Activated naive CD8-positive, alpha-beta T cell treated with anti-CD3 and anti-CD28 coated beads, Interleukin-2, amount 50 U/mL, for 24 hours (primary cell): ENCODE data around the gene TAF11L5.
"Not testable (repeated sequence)": the region's sequence is repeated elsewhere in the genome, so short reads cannot be mapped to it uniquely, and the experiment has no call there.

Experiments used
- ATAC-seq: fragments of 150-1000 bp; cut with Tn5 transposase; one replicate; pipeline ENCODE4 v1.10.0; 2021
- DNase-seq: peaks from one replicate; pipeline ENCODE4 v3.0.0; 2021
- H3K27ac Mint-ChIP-seq: one replicate; pipeline ENCODE4 v1.8.0; 2021; ENCODE audit warnings: mild to moderate bottlenecking, mixed read lengths
- H3K27me3 Mint-ChIP-seq: one replicate; pipeline ENCODE4 v1.8.0; 2021; ENCODE audit warnings: mixed read lengths
- H3K36me3 Mint-ChIP-seq: one replicate; pipeline ENCODE4 v1.8.0; 2021; ENCODE audit warnings: low read depth, mixed read lengths
- H3K4me1 Mint-ChIP-seq: one replicate; pipeline ENCODE4 v1.8.0; 2021; ENCODE audit warnings: mixed read lengths
- H3K4me3 Mint-ChIP-seq: one replicate; pipeline ENCODE4 v1.8.0; 2021; ENCODE audit warnings: mild to moderate bottlenecking, moderate library complexity, mixed read lengths
- H3K9me3 Mint-ChIP-seq: one replicate; pipeline ENCODE4 v1.8.0; 2021; ENCODE audit warnings: mixed read lengths

TAF11L5 gene

DNA sequence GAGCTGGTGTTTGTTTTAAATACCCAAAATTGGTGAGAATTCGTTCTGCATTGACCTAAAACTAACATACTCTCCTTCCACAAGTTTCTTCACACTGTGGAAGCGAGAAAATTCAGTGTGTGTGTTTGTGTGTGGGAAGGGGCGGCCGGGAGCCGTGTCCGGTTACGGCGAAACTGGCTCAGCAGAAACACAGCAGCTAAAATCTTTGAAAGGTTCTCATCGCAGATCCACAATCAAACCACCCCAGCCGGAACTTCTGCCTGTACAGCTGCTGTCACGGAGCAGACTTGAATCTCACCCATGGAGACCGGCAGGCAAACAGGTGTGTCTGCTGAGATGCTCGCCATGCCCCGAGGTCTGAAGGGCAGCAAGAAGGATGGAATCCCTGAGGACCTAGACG lies at the start of gene TAF11L5:
Gene TAF11L5 (plus strand): TSS at position 301 of the 400 bp plus-strand sequence.
- ATAC-seq, H3K4me1 Mint-ChIP-seq, H3K4me3 Mint-ChIP-seq: not testable (repeated sequence)

DNA sequence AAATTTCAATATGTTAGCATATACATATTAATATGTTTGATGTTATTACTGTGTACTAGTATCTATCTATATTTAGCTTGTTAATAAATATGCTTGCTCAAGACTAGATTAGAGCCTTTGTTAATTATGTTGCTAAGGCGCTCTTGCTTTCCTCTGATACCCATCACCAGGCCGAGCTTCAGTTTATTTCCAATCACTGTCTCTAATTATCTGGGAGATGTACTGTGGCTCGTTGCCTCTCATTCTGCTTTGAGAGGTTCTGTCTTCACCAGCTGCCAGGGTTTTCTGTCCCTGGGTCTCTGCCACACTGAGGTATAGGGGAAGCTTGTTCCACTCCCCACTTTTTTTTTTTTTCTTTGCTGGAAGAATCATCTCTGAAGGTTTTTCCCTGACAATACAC lies 48.0 kb upstream of the TAF11L5 start:
- Mint-ChIP-seq H3K27me3 (no peaks in the 10 kb centered on the region), H3K4me1 (no peaks in the 10 kb centered on the region), H3K36me3 (no peaks in the 10 kb centered on the region), H3K27ac (no peak overlapping the region), H3K9me3 (peaks cover 4% of the 10 kb centered on the region), H3K4me3 (no peak overlapping the region)
- no peak for DNase-seq
- ATAC-seq: no peak

More for the DNA sequence above, at the start of gene TAF11L5:
- not testable (repeated sequence) for DNase-seq, H3K9me3 Mint-ChIP-seq, H3K27ac Mint-ChIP-seq, H3K36me3 Mint-ChIP-seq, H3K27me3 Mint-ChIP-seq

DNA sequence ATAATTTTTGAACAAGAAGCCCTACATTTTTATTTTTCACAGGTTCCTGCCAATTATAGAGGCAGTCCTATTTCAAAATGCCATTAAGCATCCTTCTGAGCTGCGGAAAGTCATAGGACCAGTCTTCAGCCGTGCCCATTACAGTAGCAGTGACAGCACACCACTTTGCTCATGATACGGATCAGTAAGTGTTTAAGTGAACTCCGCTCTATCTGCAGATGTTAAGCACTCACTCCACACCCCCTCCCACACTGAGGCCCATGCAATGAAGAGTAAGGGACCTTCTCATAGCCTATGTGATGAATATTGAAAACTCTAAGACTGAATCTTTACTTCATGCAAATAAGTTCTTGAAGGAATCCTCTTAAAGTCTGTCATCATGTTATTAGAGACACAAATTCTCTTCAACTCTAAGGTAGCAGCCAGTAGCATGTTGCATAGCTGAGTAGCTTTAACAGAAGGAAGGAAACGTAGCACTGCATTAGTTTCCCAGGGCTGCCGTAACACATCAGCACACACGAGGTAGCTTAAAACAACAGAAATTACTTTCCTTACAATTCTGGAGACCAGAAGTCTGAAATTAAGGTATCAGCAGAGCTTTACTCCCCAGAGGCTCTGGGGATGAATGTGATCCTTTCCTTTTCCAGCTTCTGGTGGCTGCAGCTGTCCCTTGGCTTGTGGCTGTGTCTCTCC lies 47.3 kb upstream of the TAF11L5 start:
- no peak for DNase-seq
- Mint-ChIP-seq H3K9me3 (peaks cover 4% of the 10 kb centered on the region), H3K27ac (no peak overlapping the region), H3K4me3 (no peak overlapping the region), H3K4me1 (no peaks in the 10 kb centered on the region), H3K27me3 (no peaks in the 10 kb centered on the region), H3K36me3 (no peaks in the 10 kb centered on the region)
- ATAC-seq: no peak

DNA sequence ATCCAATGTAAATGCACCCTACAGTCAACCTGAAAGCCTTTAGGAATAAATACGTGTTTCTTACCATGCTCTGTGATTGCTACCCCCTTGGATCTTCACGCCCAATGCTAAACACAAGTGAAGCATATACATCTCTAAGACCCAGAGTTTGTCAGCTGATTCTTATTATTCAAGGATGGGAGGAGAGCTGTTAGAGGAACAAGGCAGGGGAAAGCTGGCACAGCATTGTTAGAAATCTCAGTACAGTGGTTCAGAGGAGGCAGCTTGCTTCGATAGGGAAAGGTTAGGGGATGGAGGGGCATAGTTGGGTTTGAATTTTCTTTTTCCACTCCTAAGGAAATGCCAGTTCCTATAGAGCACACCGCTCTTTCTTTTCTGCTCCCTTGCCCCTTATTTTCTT lies 43.7 kb upstream of the TAF11L5 start:
- H3K4me1 Mint-ChIP-seq: no peaks in the 10 kb centered on the region
- no peak overlapping the region for H3K27ac Mint-ChIP-seq
- no peaks in the 10 kb centered on the region for H3K36me3 Mint-ChIP-seq
- no peak overlapping the region for H3K4me3 Mint-ChIP-seq
- no peak for DNase-seq
- no peaks in the 10 kb centered on the region for H3K27me3 Mint-ChIP-seq
- no peak for ATAC-seq
- peaks cover 4% of the 10 kb centered on the region for H3K9me3 Mint-ChIP-seq

DNA sequence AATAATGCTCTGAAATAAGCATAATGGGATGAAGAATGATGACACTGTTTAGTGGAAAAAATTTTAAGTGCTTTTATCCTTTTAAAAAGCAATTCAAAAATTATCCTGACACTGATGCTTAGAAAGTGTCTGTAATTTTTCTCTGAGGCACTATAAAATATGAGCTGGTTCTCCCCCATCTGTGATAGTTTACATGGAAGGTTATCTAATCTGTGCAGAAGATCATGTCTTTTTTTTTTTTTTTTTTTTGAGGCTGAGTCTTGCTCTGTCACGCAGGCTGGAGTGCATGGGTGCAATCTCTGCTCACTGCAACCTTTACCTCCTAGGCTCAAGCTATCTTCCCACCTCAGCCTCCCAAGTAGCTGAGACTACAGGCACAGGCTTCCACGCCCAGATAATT lies 42.2 kb upstream of the TAF11L5 start:
- no peak for ATAC-seq
- no peaks in the 10 kb centered on the region for H3K4me1 Mint-ChIP-seq
- no peak overlapping the region for H3K4me3 Mint-ChIP-seq
- peaks cover 4% of the 10 kb centered on the region for H3K9me3 Mint-ChIP-seq
- DNase-seq: no peak
- no peaks in the 10 kb centered on the region for H3K27me3 Mint-ChIP-seq
- no peak overlapping the region for H3K27ac Mint-ChIP-seq
- no peaks in the 10 kb centered on the region for H3K36me3 Mint-ChIP-seq

DNA sequence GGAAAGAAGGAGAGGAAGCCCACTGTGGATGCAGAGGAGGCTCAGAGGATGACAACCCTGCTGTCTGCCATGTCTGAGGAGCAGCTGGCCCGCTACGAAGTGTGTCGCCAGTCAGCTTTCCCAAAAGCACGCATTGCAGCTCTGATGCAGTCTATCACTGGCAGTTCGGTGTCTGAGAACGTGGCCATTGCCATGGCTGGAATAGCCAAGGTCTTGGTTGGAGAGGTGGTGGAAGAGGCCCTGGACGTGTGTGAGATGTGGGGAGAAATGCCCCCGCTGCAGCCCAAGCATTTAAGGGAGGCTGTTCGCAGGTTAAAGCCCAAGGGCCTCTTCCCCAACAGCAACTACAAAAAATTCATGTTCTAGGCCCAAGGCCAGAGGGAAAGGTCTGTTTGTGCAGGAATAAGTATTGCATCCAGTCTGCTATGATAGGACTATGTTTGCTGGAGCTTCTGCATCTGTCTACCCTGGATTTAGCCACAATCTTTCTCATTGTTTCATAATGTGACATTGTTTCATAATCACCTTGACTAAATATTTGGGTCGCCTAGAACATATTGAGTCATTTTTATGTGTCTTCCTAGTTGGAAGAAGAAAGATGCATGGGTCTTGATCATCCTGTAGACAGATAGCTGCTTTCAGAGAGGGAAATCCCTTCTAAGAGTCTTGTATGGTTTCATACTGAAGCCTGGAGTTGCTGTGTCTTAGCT lies 38.4 kb upstream of the TAF11L5 start:
- not testable (repeated sequence) for DNase-seq, H3K36me3 Mint-ChIP-seq, H3K27ac Mint-ChIP-seq, H3K27me3 Mint-ChIP-seq, H3K4me3 Mint-ChIP-seq, ATAC-seq, H3K9me3 Mint-ChIP-seq, H3K4me1 Mint-ChIP-seq

DNA sequence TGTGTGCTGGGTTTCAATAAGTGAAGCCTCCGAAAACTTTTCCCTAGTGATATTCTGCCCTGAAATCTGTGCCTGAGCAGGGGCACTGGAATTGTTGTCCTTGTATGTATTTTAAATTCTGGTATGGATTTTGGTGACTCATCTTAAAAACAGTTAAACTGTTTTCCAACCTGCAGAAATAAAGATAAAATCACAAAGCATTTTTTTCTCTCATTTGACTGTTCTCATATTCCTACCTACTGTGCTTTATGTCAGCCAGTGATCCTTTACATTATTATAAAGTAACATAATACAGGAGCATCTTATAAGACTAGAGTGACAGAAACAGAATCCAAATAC lies 37.9 kb upstream of the TAF11L5 start:
- Mint-ChIP-seq H3K36me3 (no peaks in the 10 kb centered on the region), H3K27me3 (no peaks in the 10 kb centered on the region), H3K4me1 (no peaks in the 10 kb centered on the region), H3K9me3 (no peaks in the 10 kb centered on the region), H3K27ac (no peak overlapping the region), H3K4me3 (no peak overlapping the region)
- DNase-seq (no peak), ATAC-seq (no peak)

DNA sequence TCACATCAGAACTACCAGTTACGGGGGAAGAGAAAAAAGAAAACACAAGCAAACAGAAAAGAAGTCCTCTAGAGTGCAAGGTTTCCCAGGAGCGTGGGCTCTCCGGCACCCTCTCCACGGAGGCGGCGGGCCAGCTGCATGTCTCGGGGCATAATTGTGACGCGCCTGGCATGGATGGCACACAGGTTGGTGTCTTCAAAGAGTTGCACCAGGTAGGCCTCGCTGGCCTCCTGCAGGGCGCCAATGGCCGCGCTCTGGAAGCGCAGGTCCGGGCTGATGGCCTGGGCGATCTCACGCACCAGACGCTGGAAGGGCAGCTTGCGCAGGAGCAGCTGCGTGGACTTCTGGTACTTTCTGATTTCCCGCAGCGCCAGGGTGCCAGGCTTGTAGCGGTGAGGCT lies 33.8 kb upstream of the TAF11L5 start:
- not testable (repeated sequence) for H3K4me1 Mint-ChIP-seq, ATAC-seq, H3K27ac Mint-ChIP-seq, H3K36me3 Mint-ChIP-seq, H3K9me3 Mint-ChIP-seq, H3K27me3 Mint-ChIP-seq, DNase-seq, H3K4me3 Mint-ChIP-seq

DNA sequence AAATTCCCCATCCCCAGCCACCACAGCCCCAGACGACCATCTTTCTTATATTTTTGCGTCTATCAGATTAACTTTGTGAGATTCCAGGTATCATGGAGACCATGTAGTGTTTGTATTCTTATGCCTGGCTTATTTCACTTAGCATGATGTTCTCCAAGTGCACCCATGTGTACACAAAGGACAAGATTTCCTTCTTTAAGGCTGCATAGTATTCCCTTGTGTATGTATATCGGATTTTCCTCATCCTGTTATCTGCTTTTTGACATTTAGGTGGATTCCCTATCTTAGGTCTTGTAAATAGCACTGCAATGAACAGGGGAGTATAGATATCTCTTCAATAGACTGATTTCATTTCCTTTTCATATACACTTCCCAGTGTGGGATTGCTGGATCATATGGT lies 32.3 kb upstream of the TAF11L5 start:
- no peak overlapping the region for H3K4me3 Mint-ChIP-seq
- H3K27me3 Mint-ChIP-seq: no peaks in the 10 kb centered on the region
- H3K36me3 Mint-ChIP-seq: no peaks in the 10 kb centered on the region
- ATAC-seq (no peak), DNase-seq (no peak)
- H3K27ac Mint-ChIP-seq: no peak overlapping the region
- H3K9me3 Mint-ChIP-seq: peaks cover 7% of the 10 kb centered on the region
- no peaks in the 10 kb centered on the region for H3K4me1 Mint-ChIP-seq

DNA sequence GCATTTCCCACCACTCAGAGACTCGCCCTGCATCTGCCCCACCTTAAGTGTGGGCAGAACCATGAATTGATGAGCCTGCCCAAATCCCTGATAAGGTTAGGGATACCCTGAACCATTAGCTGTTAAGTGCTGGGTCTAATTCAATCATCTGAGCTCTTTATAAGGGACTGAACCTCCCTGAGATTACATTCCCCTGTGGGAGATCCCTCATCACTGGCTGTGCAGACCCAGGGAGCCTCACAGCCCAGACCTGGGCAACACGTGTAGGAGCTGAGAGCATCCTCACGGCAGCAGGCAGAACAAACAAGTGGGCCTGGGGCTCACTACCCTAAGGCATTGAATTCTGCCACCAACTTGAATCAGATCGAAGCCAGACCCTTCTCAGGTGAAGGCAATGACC lies 27.6 kb upstream of the TAF11L5 start:
- H3K27me3 Mint-ChIP-seq: no peaks in the 10 kb centered on the region
- peaks cover 6% of the 10 kb centered on the region for H3K9me3 Mint-ChIP-seq
- ATAC-seq (no peak), DNase-seq (no peak)
- no peaks in the 10 kb centered on the region for H3K4me1 Mint-ChIP-seq
- no peak overlapping the region for H3K4me3 Mint-ChIP-seq
- H3K27ac Mint-ChIP-seq: no peak overlapping the region
- no peaks in the 10 kb centered on the region for H3K36me3 Mint-ChIP-seq

DNA sequence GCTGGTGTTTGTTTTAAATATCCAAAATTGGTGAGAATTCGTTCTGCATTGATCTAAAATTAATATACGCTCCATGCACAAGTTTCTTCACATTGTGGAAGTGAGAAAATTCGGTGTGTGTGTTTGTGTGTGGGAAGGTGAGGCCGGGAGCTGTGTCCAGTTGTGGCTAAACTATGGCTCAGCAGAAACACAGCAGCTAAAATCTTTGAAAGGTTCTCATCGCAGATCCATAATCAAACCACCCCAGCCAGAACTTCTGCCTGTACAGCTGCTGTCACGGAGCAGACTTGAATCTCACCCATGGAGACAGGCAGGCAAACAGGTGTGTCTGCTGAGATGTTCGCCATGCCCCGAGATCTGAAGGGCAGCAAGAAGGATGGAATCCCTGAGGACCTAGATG lies 27.1 kb upstream of the TAF11L5 start, which contains the start of gene TAF11L2:
Gene TAF11L2 (plus strand): TSS at position 301 of the 400 bp plus-strand sequence.
- not testable (repeated sequence) for H3K27me3 Mint-ChIP-seq, ATAC-seq

DNA sequence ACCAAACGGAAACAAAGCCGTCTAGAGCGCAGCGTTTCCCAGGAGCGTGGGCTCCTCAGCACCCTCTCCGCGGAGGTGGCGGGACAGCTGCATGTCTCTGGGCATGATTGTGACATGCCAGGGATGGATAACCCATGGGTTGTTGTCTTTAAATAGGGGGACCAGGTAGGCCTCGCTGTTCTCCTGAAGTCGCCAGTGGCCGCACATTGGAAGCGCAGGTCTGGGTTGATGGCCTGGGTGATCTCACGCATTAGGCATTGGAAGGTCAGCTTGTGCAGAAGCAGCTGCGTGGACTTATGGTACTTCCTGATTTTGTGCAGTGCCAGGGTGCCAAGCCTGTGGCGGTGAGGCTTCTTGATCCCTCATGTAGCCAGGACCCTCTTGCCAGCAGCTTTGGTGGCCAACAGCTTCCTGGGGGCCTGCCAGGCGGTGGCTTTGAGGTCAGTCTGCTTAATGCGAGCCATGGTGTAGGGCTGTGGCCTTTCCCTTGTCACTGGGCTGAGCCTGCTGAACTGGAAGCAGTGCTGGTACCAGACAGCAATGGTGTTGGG lies 13.2 kb upstream of the TAF11L5 start:
- no peak for ATAC-seq
- H3K4me1 Mint-ChIP-seq: no peaks in the 10 kb centered on the region
- no peak overlapping the region for H3K27ac Mint-ChIP-seq

More for the DNA sequence above, 27.1 kb upstream of the TAF11L5 start, which contains the start of gene TAF11L2:
- not testable (repeated sequence) for H3K4me1 Mint-ChIP-seq, H3K9me3 Mint-ChIP-seq, H3K4me3 Mint-ChIP-seq, H3K27ac Mint-ChIP-seq, DNase-seq, H3K36me3 Mint-ChIP-seq

DNA sequence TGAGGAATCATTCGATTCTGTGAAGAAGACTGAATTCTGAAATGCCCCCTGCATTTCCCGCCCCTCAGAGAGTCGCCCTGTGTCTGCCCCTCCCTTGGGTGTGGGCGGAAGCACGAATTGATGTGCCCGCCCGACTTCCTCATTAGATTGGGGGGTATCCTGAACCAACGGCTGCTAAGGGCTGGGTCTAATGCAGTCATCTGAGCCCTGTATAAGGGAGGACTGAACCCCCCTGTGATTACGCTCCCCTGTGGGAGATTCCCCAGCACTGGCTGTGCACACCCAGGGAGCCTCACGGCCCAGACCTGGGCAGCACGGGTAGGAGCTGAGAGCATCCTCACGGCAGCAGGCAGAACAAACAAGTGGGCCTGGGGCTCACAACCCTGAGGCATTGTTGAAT lies 7.5 kb upstream of the TAF11L5 start:
- H3K4me1 Mint-ChIP-seq, DNase-seq, ATAC-seq, H3K4me3 Mint-ChIP-seq, H3K27ac Mint-ChIP-seq, H3K27me3 Mint-ChIP-seq, H3K36me3 Mint-ChIP-seq, H3K9me3 Mint-ChIP-seq: not testable (repeated sequence)

More for the DNA sequence above, 13.2 kb upstream of the TAF11L5 start:
- DNase-seq: no peak
- H3K36me3 Mint-ChIP-seq: no peaks in the 10 kb centered on the region
- no peaks in the 10 kb centered on the region for H3K9me3 Mint-ChIP-seq
- no peak overlapping the region for H3K4me3 Mint-ChIP-seq
- H3K27me3 Mint-ChIP-seq: no peaks in the 10 kb centered on the region

DNA sequence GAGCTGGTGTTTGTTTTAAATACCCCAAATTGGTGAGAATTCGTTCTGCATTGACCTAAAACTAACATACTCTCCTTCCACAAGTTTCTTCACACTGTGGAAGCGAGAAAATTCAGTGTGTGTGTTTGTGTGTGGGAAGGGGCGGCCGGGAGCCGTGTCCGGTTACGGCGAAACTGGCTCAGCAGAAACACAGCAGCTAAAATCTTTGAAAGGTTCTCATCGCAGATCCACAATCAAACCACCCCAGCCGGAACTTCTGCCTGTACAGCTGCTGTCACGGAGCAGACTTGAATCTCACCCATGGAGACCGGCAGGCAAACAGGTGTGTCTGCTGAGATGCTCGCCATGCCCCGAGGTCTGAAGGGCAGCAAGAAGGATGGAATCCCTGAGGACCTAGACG lies 7.0 kb upstream of the TAF11L5 start, which contains the start of gene TAF11L3:
Gene TAF11L3 (plus strand): TSS at position 301 of the 400 bp plus-strand sequence.
- H3K4me3 Mint-ChIP-seq, DNase-seq, H3K9me3 Mint-ChIP-seq, H3K27ac Mint-ChIP-seq, H3K4me1 Mint-ChIP-seq, ATAC-seq, H3K27me3 Mint-ChIP-seq, H3K36me3 Mint-ChIP-seq: not testable (repeated sequence)

DNA sequence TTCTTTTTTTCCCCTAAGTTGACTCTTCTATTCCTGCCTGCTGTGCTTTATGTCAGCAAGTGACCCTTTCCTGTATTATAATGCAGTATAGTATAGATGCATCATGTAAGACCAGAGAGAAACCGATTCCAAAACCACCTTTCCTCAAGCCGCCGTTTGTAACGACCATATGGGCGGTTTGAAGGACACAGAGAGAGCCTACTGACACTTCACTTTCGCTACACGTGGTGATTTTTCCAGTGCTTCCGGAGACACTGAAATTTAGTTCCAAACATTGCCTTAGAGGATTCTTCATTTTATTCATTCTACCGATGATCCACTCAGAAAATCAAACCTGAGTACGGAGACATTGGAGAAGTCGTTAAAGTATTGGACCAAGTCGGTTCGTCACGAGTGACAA lies 5.5 kb upstream of the TAF11L5 start:
- not testable (repeated sequence) for H3K9me3 Mint-ChIP-seq, H3K27ac Mint-ChIP-seq, ATAC-seq, H3K4me3 Mint-ChIP-seq, H3K27me3 Mint-ChIP-seq, H3K4me1 Mint-ChIP-seq, DNase-seq, H3K36me3 Mint-ChIP-seq
